Neural cell (in vitro differentiated cells): ENCODE results near the gene PUM1.

ENCODE experiments used
- CTCF ChIP-seq: fragments of 450-650 bp; IDR thresholded peaks from 2 replicates; pipeline ENCODE4 v1.5.1; 2014; ENCODE audit warnings: antibody characterized with exemption, mild to moderate bottlenecking, moderate library complexity; ENCODE audit not compliant: poor library complexity, severe bottlenecking
- EZH2 ChIP-seq: fragments of 200-600, 300-800 bp; shearing (Covaris generic), sonication (generic); IDR thresholded peaks from 2 replicates; pipeline ENCODE4 v1.6.1; 2014; ENCODE audit warnings: antibody characterized with exemption, low read length, borderline replicate concordance, mild to moderate bottlenecking; ENCODE audit not compliant: insufficient read depth, poor library complexity, severe bottlenecking
- POLR2AphosphoS5 ChIP-seq: IDR thresholded peaks from 2 replicates; pipeline ENCODE4 v1.6.1; 2012

- peak; percentile 96 for TF ChIP-seq CTCF
- no peak for TF ChIP-seq POLR2AphosphoS5
- no peak for TF ChIP-seq EZH2
Observed at GRCh38 chr1:30911059-30911954, 154.2 kb downstream of the PUM1 start.
